Mesendoderm (in vitro differentiated cells): ENCODE data around the gene CD9.
A peak's percentile ranks its signal among the peaks of the same experiment; 100 is the strongest.

Experiments used
- DNase-seq: peaks from one replicate; pipeline ENCODE4 v3.0.0; 2013
- H2AK5ac ChIP-seq: 2 replicates; pipeline ENCODE4 v1.6.1; 2013; ENCODE audit warnings: low read length, inconsistent platforms
- H2BK120ac ChIP-seq: 2 replicates; pipeline ENCODE4 v1.6.1; 2013; ENCODE audit warnings: low read depth, mild to moderate bottlenecking, low read length, moderate library complexity, mixed read lengths
- H2BK15ac ChIP-seq: replicated peaks from 2 replicates; pipeline ENCODE4 v1.6.1; 2013; ENCODE audit warnings: low read depth, mild to moderate bottlenecking, moderate library complexity
- H2BK5ac ChIP-seq: 2 replicates; pipeline ENCODE4 v1.6.1; 2013; ENCODE audit warnings: low read length, inconsistent platforms
- H3K18ac ChIP-seq: 2 replicates; pipeline ENCODE4 v1.6.1; 2013; ENCODE audit warnings: mild to moderate bottlenecking, low read length, mixed read lengths
- H3K23ac ChIP-seq: one replicate; pipeline ENCODE4 v1.6.1; 2013; ENCODE audit warnings: low read length
- H3K27ac ChIP-seq: 2 replicates; pipeline ENCODE4 v1.5.1; 2013; ENCODE audit warnings: low read depth, mild to moderate bottlenecking, inconsistent platforms, low read length, moderate library complexity
- H3K27me3 ChIP-seq: 2 replicates; pipeline ENCODE4 v1.6.1; 2013; ENCODE audit warnings: low read length, control low read depth, mild to moderate bottlenecking, inconsistent platforms; ENCODE audit not compliant: insufficient read depth, poor library complexity
- H3K36me3 ChIP-seq: 2 replicates; pipeline ENCODE4 v1.6.1; 2013; ENCODE audit warnings: low read length, inconsistent platforms; ENCODE audit not compliant: control insufficient read depth, insufficient read depth
- H3K4ac ChIP-seq: one replicate; pipeline ENCODE4 v1.6.1; 2013; ENCODE audit warnings: low read depth, mild to moderate bottlenecking, low read length, moderate library complexity
- H3K4me1 ChIP-seq: 2 replicates; pipeline ENCODE4 v1.6.1; 2013; ENCODE audit warnings: low read depth, low read length, inconsistent platforms; ENCODE audit not compliant: control insufficient read depth
- H3K4me2 ChIP-seq: 2 replicates; pipeline ENCODE4 v1.6.1; 2013; ENCODE audit warnings: low read length
- H3K4me3 ChIP-seq: 2 replicates; pipeline ENCODE4 v1.5.1; 2013; ENCODE audit warnings: mild to moderate bottlenecking, low read length
- H3K56ac ChIP-seq: one replicate; pipeline ENCODE4 v1.6.1; 2013; ENCODE audit warnings: low read length
- H3K79me1 ChIP-seq: 2 replicates; pipeline ENCODE4 v1.6.1; 2013; ENCODE audit warnings: low read length, inconsistent platforms
- H3K79me2 ChIP-seq: 2 replicates; pipeline ENCODE4 v1.6.1; 2013; ENCODE audit warnings: mild to moderate bottlenecking, low read length; ENCODE audit not compliant: control insufficient read depth, insufficient read depth
- H3K9ac ChIP-seq: 2 replicates; pipeline ENCODE4 v1.6.1; 2013; ENCODE audit warnings: low read length, inconsistent platforms
- H4K5ac ChIP-seq: one replicate; pipeline ENCODE4 v1.6.1; 2013; ENCODE audit warnings: low read length
- H4K8ac ChIP-seq: one replicate; pipeline ENCODE4 v1.6.1; 2013; ENCODE audit warnings: low read depth, mild to moderate bottlenecking, control low read depth, low read length, moderate library complexity
- WGBS: extraction: QIAGEN DNeasy Blood & Tissue Kit; methylation state at CpG from one replicate; pipeline ENCODE4 v1.1.7; 2013; ENCODE audit warnings: low lambda C conversion rate, missing lambda C conversion rate; ENCODE audit not compliant: insufficient coverage; ENCODE audit errors: extremely low coverage; 5-methylcytosine and 5-hydroxymethylcytosine counted together

Gene CD9

GRCh38 chr12:6262211-6262610 lies 62.0 kb downstream of the CD9 start:
- no peak overlapping the region for H3K27ac ChIP-seq
- H3K79me2 ChIP-seq: no peaks in the 10 kb centered on the region
- H2AK5ac ChIP-seq: no peak overlapping the region
- peaks cover 10% of the 10 kb centered on the region for H3K4me1 ChIP-seq
- no peak overlapping the region for H2BK120ac ChIP-seq
- H3K18ac ChIP-seq: no peak overlapping the region
- no peak overlapping the region for H3K56ac ChIP-seq
- H3K4me2 ChIP-seq: no peak overlapping the region
- DNase-seq: no peak
- no peak overlapping the region for H3K23ac ChIP-seq
- H3K79me1 ChIP-seq: no peaks in the 10 kb centered on the region
- H4K8ac ChIP-seq: no peak overlapping the region
- WGBS: no CpG with 5 or more reads among the region's 3 CpGs
- H3K27me3 ChIP-seq: no peaks in the 10 kb centered on the region
- H3K4me3 ChIP-seq: no peak overlapping the region
- no peak overlapping the region for H4K5ac ChIP-seq
- no peak overlapping the region for H3K4ac ChIP-seq
- H3K9ac ChIP-seq: no peak overlapping the region
- H2BK15ac ChIP-seq: no peak overlapping the region
- no peaks in the 10 kb centered on the region for H3K36me3 ChIP-seq
- H2BK5ac ChIP-seq: no peak overlapping the region

GRCh38 chr12:6262623-6263022 lies 62.4 kb downstream of the CD9 start:
- H2BK120ac ChIP-seq: no peak overlapping the region
- no peak overlapping the region for H3K4ac ChIP-seq
- H2BK15ac ChIP-seq: no peak overlapping the region
- no peaks in the 10 kb centered on the region for H3K36me3 ChIP-seq
- WGBS: no CpG with 5 or more reads among the region's 2 CpGs
- peaks cover 10% of the 10 kb centered on the region for H3K4me1 ChIP-seq
- H3K79me2 ChIP-seq: no peaks in the 10 kb centered on the region
- no peak overlapping the region for H3K4me2 ChIP-seq
- H3K4me3 ChIP-seq: no peak overlapping the region
- no peak overlapping the region for H2AK5ac ChIP-seq
- no peak for DNase-seq
- no peak overlapping the region for H4K5ac ChIP-seq
- no peaks in the 10 kb centered on the region for H3K79me1 ChIP-seq
- no peak overlapping the region for H2BK5ac ChIP-seq
- no peak overlapping the region for H3K9ac ChIP-seq
- no peak overlapping the region for H3K23ac ChIP-seq
- H3K18ac ChIP-seq: no peak overlapping the region
- no peaks in the 10 kb centered on the region for H3K27me3 ChIP-seq
- H3K56ac ChIP-seq: no peak overlapping the region
- no peak overlapping the region for H4K8ac ChIP-seq
- H3K27ac ChIP-seq: no peak overlapping the region

GRCh38 chr12:6263931-6264330 lies 63.7 kb downstream of the CD9 start:
- Histone ChIP-seq H4K8ac (no peak overlapping the region), H3K23ac (no peak overlapping the region), H3K4me2 (no peak overlapping the region), H3K79me1 (no peaks in the 10 kb centered on the region), H3K18ac (no peak overlapping the region), H3K4ac (no peak overlapping the region), H3K36me3 (no peaks in the 10 kb centered on the region), H4K5ac (no peak overlapping the region), H2AK5ac (no peak overlapping the region), H3K9ac (no peak overlapping the region), H2BK120ac (no peak overlapping the region), H2BK5ac (no peak overlapping the region), H3K79me2 (no peaks in the 10 kb centered on the region), H3K27me3 (no peaks in the 10 kb centered on the region), H3K56ac (peak overlapping the region; percentile 34), H3K4me1 (peaks cover 16% of the 10 kb centered on the region), H3K27ac (no peak overlapping the region), H3K4me3 (no peak overlapping the region), H2BK15ac (no peak overlapping the region)
- WGBS: no CpG with 5 or more reads among the region's 4 CpGs
- peak; percentile 84 for DNase-seq

- no peak overlapping the region for H3K4me3 ChIP-seq
- H3K4me1 ChIP-seq: peaks cover 18% of the 10 kb centered on the region
- H3K79me2 ChIP-seq: no peaks in the 10 kb centered on the region
- peak; percentile 41 for DNase-seq
- no peak overlapping the region for H2BK15ac ChIP-seq
- H3K27ac ChIP-seq: no peak overlapping the region
- H2BK5ac ChIP-seq: no peak overlapping the region
- H3K4me2 ChIP-seq: no peak overlapping the region
- H2BK120ac ChIP-seq: no peak overlapping the region
- no peaks in the 10 kb centered on the region for H3K27me3 ChIP-seq
- H3K18ac ChIP-seq: no peak overlapping the region
- H3K36me3 ChIP-seq: no peaks in the 10 kb centered on the region
- no CpG with 5 or more reads among the region's 11 CpGs for WGBS
- no peak overlapping the region for H3K9ac ChIP-seq
- no peak overlapping the region for H4K5ac ChIP-seq
- H3K4ac ChIP-seq: no peak overlapping the region
- H3K23ac ChIP-seq: no peak overlapping the region
- H2AK5ac ChIP-seq: peak overlapping the region; percentile 27
- no peaks in the 10 kb centered on the region for H3K79me1 ChIP-seq
- no peak overlapping the region for H4K8ac ChIP-seq
- peak overlapping the region; percentile 17 for H3K56ac ChIP-seq
Observed at GRCh38 chr12:6264402-6265037, 64.3 kb downstream of the CD9 start.

GRCh38 chr12:6265038-6265405 lies 64.8 kb downstream of the CD9 start:
- Histone ChIP-seq H3K27ac (no peak overlapping the region), H3K23ac (no peak overlapping the region), H3K4me1 (peaks cover 18% of the 10 kb centered on the region), H3K36me3 (no peaks in the 10 kb centered on the region), H3K4me2 (no peak overlapping the region), H3K27me3 (no peaks in the 10 kb centered on the region), H3K4me3 (no peak overlapping the region), H2BK120ac (no peak overlapping the region), H3K56ac (no peak overlapping the region), H4K5ac (no peak overlapping the region), H3K79me1 (no peaks in the 10 kb centered on the region), H3K79me2 (no peaks in the 10 kb centered on the region), H4K8ac (no peak overlapping the region), H2BK15ac (no peak overlapping the region), H3K18ac (no peak overlapping the region), H2AK5ac (peak overlapping the region; percentile 45), H3K4ac (no peak overlapping the region), H3K9ac (no peak overlapping the region), H2BK5ac (no peak overlapping the region)
- no peak for DNase-seq
- no CpG with 5 or more reads among the region's 2 CpGs for WGBS

- no peak overlapping the region for H2BK15ac ChIP-seq
- no peak overlapping the region for H3K4me3 ChIP-seq
- no peak overlapping the region for H3K27ac ChIP-seq
- no peaks in the 10 kb centered on the region for H3K36me3 ChIP-seq
- H3K79me1 ChIP-seq: no peaks in the 10 kb centered on the region
- no peak overlapping the region for H4K5ac ChIP-seq
- H3K9ac ChIP-seq: no peak overlapping the region
- no peak overlapping the region for H3K18ac ChIP-seq
- H3K79me2 ChIP-seq: no peaks in the 10 kb centered on the region
- no peak overlapping the region for H2BK120ac ChIP-seq
- no peak overlapping the region for H2AK5ac ChIP-seq
- H3K27me3 ChIP-seq: no peaks in the 10 kb centered on the region
- H2BK5ac ChIP-seq: no peak overlapping the region
- H3K4me1 ChIP-seq: peaks cover 18% of the 10 kb centered on the region
- no peak for DNase-seq
- no CpG with 5 or more reads among the region's 7 CpGs for WGBS
- no peak overlapping the region for H3K56ac ChIP-seq
- H3K4me2 ChIP-seq: no peak overlapping the region
- H3K4ac ChIP-seq: no peak overlapping the region
- H4K8ac ChIP-seq: no peak overlapping the region
- H3K23ac ChIP-seq: no peak overlapping the region
Observed at GRCh38 chr12:6266541-6266966, 66.4 kb downstream of the CD9 start.
